GM12878 (cell line): ENCODE measurements around the gene SVEP1. TPM values are rescaled to one million over a fixed set of nuclear protein-coding genes. Genes with fewer than 3 reads are reported as not detected.

Experiments
- ATAC-seq: fragments of 200-7000 bp; cut with Tn5 transposase; 3 replicates; pipeline ENCODE4 v1.9.1; 2020; ENCODE audit warnings: mild to moderate bottlenecking, moderate library complexity
- BruUV-seq: library from RNA; stranded (reverse); fragments of 400-500 nt; replicated peaks from 2 replicates; lab custom pipeline; 2021; lab: Mats Ljungman, UMichigan
- CTCF ChIA-PET: fragments of 300-600 bp; sonication (Branson Sonifier 250); formaldehyde crosslinking; extraction: SDS; loops from one replicate; lab custom pipeline; 2021; ENCODE audit warnings: inconsistent platforms; lab: Yijun Ruan, JAX
- POLR2A ChIA-PET: fragments of 350-600 bp; formaldehyde crosslinking; extraction: SDS; loops from one replicate; lab custom pipeline; 2021; ENCODE audit warnings: inconsistent platforms; lab: Charles Lee
- RAD21 ChIA-PET: fragments of 300-600 bp; sonication (Branson Sonifier 250); formaldehyde crosslinking; loops from one replicate; lab custom pipeline; 2023; ENCODE audit warnings: antibody characterized with exemption; ENCODE audit not compliant: unreplicated experiment; lab: Charles Lee
- SMC1A ChIA-PET: fragments of 300-600 bp; sonication (Branson Sonifier 250); formaldehyde crosslinking; loops from one replicate; lab custom pipeline; 2023; ENCODE audit not compliant: unreplicated experiment, uncharacterized antibody; lab: Charles Lee
- DNase-seq: peaks from one replicate; pipeline ENCODE4 v3.0.0-alpha.2; 2011; ENCODE audit warnings: low read depth, low spot score
- FAIRE-seq: peaks from 3 replicates; lab custom pipeline; 2011; peaks lifted over from hg19 to GRCh38; lab: Jason Lieb, UNC
- H2AFZ ChIP-seq: 2 replicates; pipeline ENCODE4 v1.6.0; 2011; ENCODE audit warnings: low read depth, low read length, control low read depth; ENCODE audit not compliant: control insufficient read depth
- H3K27ac ChIP-seq: 2 replicates; pipeline ENCODE4 v1.5.1; 2011; ENCODE audit warnings: control low read depth; ENCODE audit not compliant: control insufficient read depth, insufficient read depth
- H3K27me3 ChIP-seq, 2 experiments: replicated peaks in 1 of 2; 2 replicates each; pipeline versions ENCODE4 v1.6.0 to v1.6.1; 2011; ENCODE audit warnings: low read length in 1 of 2; ENCODE audit not compliant: control insufficient read depth in 2 of 2, insufficient read depth in 2 of 2
- H3K36me3 ChIP-seq, 2 experiments: 2 replicates each; pipeline ENCODE4 v1.5.1; 2011; ENCODE audit warnings: low read length in 1 of 2; ENCODE audit not compliant: control insufficient read depth in 2 of 2, insufficient read depth in 2 of 2
- H3K4me1 ChIP-seq: 2 replicates; pipeline ENCODE4 v1.6.1; 2011; ENCODE audit warnings: mild to moderate bottlenecking, low read length, moderate library complexity, mixed read lengths; ENCODE audit not compliant: control insufficient read depth, insufficient read depth
- H3K4me2 ChIP-seq: 2 replicates; pipeline ENCODE4 v1.6.0; 2011; ENCODE audit warnings: control low read depth; ENCODE audit not compliant: control insufficient read depth, insufficient read depth
- H3K4me3 ChIP-seq: fragments of 200-600 bp; sonication (generic); 2 replicates; pipeline ENCODE4 v1.5.1; 2016
- H3K79me2 ChIP-seq: 2 replicates; pipeline ENCODE4 v1.6.0; 2011; ENCODE audit warnings: low read length; ENCODE audit not compliant: control insufficient read depth, insufficient read depth
- H3K9ac ChIP-seq: 2 replicates; pipeline ENCODE4 v1.8.0; 2011; ENCODE audit warnings: low read length, control low read depth, mixed read lengths; ENCODE audit not compliant: control insufficient read depth, insufficient read depth
- H3K9me3 ChIP-seq: replicated peaks from 3 replicates; pipeline ENCODE4 v1.5.1; 2011; ENCODE audit warnings: mild to moderate bottlenecking, low read length; ENCODE audit not compliant: control insufficient read depth, insufficient read depth
- H4K20me1 ChIP-seq: 2 replicates; pipeline ENCODE4 v1.6.0; 2011; ENCODE audit not compliant: control insufficient read depth, insufficient read depth
- CREM ChIP-seq: IDR thresholded peaks from 2 replicates; pipeline ENCODE4 v1.6.1; 2014; ENCODE audit warnings: antibody characterized with exemption, low read depth
- FOXK2 ChIP-seq: fragments of 450-650 bp; IDR thresholded peaks from 2 replicates; pipeline ENCODE4 v1.6.1; 2017; ENCODE audit warnings: mild to moderate bottlenecking, moderate library complexity
- KAT2A ChIP-seq: conservative IDR thresholded peaks from 2 replicates; pipeline ENCODE4 v1.6.1; 2011; ENCODE audit warnings: low read depth, low read length; ENCODE audit not compliant: control insufficient read depth
- NR2C1 ChIP-seq: fragments of 450-650 bp; IDR thresholded peaks from 2 replicates; pipeline ENCODE4 v1.6.1; 2017; ENCODE audit warnings: antibody characterized with exemption, mild to moderate bottlenecking, moderate library complexity
- SREBF2 ChIP-seq: IDR thresholded peaks from 2 replicates; pipeline ENCODE4 v1.6.1; 2012; ENCODE audit warnings: mild to moderate bottlenecking, low read length
- TCF12 ChIP-seq: IDR thresholded peaks from 2 replicates; pipeline ENCODE4 v1.6.1; 2011; ENCODE audit warnings: low read depth, mild to moderate bottlenecking, low read length
- ZNF207 ChIP-seq: fragments of 450-650 bp; IDR thresholded peaks from 2 replicates; pipeline ENCODE4 v1.6.1; 2014; ENCODE audit warnings: antibody characterized with exemption, mild to moderate bottlenecking, borderline replicate concordance
- WGBS: methylation state at CpG from one replicate; pipeline ENCODE4 v1.1.6; 2016; ENCODE audit warnings: low lambda C conversion rate; ENCODE audit not compliant: insufficient replicate concordance, insufficient coverage; ENCODE audit errors: missing lambda C conversion rate; 5-methylcytosine and 5-hydroxymethylcytosine counted together
- in situ Hi-C: fragments of 300-500 bp; cut with MboI; formaldehyde crosslinking; loops from 9 replicates; pipeline ENCODE4 v1.14.3; 2018; ENCODE audit warnings: mixed read lengths
- intact Hi-C: fragments of 100-400 bp; cut with micrococcal nuclease; formaldehyde crosslinking; loops from one replicate; pipeline ENCODE4 v1.14.2; 2022; ENCODE audit not compliant: unreplicated experiment
- polyA plus RNA-seq, 11 experiments: library from polyadenylated mRNA; depleted of rRNA in 4 of 11; unstranded in 6 of 11; stranded (reverse) in 5 of 11; fragments of >200 nt; fragmentation: Nextera tagmentation in 4 of 11; fragmentation: Illumina TruSeq in 1 of 11; extraction: Ambion mirVana in 4 of 11; extraction: Trizol in 1 of 11; gene quantifications; 1 replicate in 1 of 11; 2 replicates in 10 of 11; pipeline versions ENCODE4 v1.2.1 to v1.2.3, GENCODE V29; 2011 to 2016; ENCODE audit warnings: inconsistent platforms in 2 of 11, missing spikeins in 2 of 11, low read depth in 1 of 11
- total RNA-seq, 4 experiments: library from RNA; depleted of rRNA in 3 of 4; stranded (reverse); fragments of >200 nt in 3 of 4; fragmentation: Illumina TruSeq in 1 of 4; extraction: Trizol in 1 of 4; gene quantifications; 2 replicates each; pipeline versions ENCODE4 v1.2.1 to v1.2.3, GENCODE V29; 2013 to 2021
- TF ChIP-seq, protein P1 (sequence below): IDR thresholded peaks from 2 replicates; pipeline ENCODE4 v1.6.1; 2012; ENCODE audit warnings: low read depth, low read length, improper control_type of control experiment
- TF ChIP-seq, protein P2 (sequence below): IDR thresholded peaks from 2 replicates; pipeline ENCODE4 v1.6.1; 2011; ENCODE audit warnings: borderline replicate concordance, low read depth, mild to moderate bottlenecking, moderate library complexity, low read length; ENCODE audit not compliant: insufficient read depth, poor library complexity, severe bottlenecking
- TF ChIP-seq, protein P3 (sequence below): IDR thresholded peaks from 2 replicates; pipeline ENCODE4 v1.6.1; 2012; ENCODE audit warnings: mild to moderate bottlenecking, low read depth, low read length
- TF ChIP-seq, protein P4 (sequence below): fragments of 450-650 bp; IDR thresholded peaks from 2 replicates; pipeline ENCODE4 v1.6.1; 2017; ENCODE audit warnings: antibody characterized with exemption, mild to moderate bottlenecking, moderate library complexity

The SVEP1 gene
- total and polyA plus RNA-seq, 10 of the 15 experiments (the other 5 are each of a cell fraction or from before 2014, with no cell fraction given) = under 0.01 to 0.05 (median 0.01) TPM; not detected in 5

DNA sequence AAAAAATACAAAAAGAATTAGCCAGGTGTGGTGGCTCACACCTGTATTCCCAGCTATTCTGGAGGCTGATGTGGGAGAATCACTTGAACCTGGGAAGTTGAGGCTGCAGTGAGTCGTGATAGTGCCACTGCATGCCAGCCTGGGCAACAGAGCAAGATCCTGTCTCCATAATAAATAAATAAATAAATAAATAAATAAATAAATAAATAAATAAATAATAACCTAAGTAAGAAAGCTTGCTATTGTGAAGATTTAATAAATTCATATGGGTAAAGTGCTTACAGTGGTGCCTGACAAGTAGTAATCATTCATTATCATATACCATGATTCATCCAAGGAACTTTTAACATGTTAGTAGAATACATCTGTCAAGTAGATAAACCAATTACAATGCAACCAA, 13.4 kb downstream of the SVEP1 start:
- in situ Hi-C loops = no loop called here
- no peak for ATAC-seq
- H3K4me1 ChIP-seq = no peaks in the 10 kb centered on the region
- H3K79me2 ChIP-seq = no peaks in the 10 kb centered on the region
- ChIA-PET CTCF (no interaction called here), SMC1A (no interaction called here), POLR2A (no interaction called here), RAD21 (no interaction called here)
- no peak overlapping the region for H2AFZ ChIP-seq
- no peak overlapping the region for H3K27ac ChIP-seq
- no peak overlapping the region for H3K9ac ChIP-seq
- no peak overlapping the region for H3K4me2 ChIP-seq
- no peaks in the 10 kb centered on the region for H3K27me3 ChIP-seq
- intact Hi-C loops = no loop called here
- H4K20me1 ChIP-seq = no peaks in the 10 kb centered on the region
- no peak for FAIRE-seq
- H3K9me3 ChIP-seq = no peaks in the 10 kb centered on the region
- WGBS = 0% methylated on average over 1 of the region's 1 CpG
- BruUV-seq = no TSS peak
- no peaks in the 10 kb centered on the region for H3K36me3 ChIP-seq
- TF ChIP-seq SREBF2 (no peak), FOXK2 (no peak), TCF12 (no peak), ZNF207 (no peak), CREM (no peak), NR2C1 (no peak), KAT2A (no peak)
- TF ChIP-seq, protein P1, sequence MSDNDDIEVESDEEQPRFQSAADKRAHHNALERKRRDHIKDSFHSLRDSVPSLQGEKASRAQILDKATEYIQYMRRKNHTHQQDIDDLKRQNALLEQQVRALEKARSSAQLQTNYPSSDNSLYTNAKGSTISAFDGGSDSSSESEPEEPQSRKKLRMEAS = no peak
- TF ChIP-seq, protein P2, sequence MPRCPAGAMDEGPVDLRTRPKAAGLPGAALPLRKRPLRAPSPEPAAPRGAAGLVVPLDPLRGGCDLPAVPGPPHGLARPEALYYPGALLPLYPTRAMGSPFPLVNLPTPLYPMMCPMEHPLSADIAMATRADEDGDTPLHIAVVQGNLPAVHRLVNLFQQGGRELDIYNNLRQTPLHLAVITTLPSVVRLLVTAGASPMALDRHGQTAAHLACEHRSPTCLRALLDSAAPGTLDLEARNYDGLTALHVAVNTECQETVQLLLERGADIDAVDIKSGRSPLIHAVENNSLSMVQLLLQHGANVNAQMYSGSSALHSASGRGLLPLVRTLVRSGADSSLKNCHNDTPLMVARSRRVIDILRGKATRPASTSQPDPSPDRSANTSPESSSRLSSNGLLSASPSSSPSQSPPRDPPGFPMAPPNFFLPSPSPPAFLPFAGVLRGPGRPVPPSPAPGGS = no peak
- TF ChIP-seq, protein P3, sequence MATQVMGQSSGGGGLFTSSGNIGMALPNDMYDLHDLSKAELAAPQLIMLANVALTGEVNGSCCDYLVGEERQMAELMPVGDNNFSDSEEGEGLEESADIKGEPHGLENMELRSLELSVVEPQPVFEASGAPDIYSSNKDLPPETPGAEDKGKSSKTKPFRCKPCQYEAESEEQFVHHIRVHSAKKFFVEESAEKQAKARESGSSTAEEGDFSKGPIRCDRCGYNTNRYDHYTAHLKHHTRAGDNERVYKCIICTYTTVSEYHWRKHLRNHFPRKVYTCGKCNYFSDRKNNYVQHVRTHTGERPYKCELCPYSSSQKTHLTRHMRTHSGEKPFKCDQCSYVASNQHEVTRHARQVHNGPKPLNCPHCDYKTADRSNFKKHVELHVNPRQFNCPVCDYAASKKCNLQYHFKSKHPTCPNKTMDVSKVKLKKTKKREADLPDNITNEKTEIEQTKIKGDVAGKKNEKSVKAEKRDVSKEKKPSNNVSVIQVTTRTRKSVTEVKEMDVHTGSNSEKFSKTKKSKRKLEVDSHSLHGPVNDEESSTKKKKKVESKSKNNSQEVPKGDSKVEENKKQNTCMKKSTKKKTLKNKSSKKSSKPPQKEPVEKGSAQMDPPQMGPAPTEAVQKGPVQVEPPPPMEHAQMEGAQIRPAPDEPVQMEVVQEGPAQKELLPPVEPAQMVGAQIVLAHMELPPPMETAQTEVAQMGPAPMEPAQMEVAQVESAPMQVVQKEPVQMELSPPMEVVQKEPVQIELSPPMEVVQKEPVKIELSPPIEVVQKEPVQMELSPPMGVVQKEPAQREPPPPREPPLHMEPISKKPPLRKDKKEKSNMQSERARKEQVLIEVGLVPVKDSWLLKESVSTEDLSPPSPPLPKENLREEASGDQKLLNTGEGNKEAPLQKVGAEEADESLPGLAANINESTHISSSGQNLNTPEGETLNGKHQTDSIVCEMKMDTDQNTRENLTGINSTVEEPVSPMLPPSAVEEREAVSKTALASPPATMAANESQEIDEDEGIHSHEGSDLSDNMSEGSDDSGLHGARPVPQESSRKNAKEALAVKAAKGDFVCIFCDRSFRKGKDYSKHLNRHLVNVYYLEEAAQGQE = no peak
- TF ChIP-seq, protein P4, sequence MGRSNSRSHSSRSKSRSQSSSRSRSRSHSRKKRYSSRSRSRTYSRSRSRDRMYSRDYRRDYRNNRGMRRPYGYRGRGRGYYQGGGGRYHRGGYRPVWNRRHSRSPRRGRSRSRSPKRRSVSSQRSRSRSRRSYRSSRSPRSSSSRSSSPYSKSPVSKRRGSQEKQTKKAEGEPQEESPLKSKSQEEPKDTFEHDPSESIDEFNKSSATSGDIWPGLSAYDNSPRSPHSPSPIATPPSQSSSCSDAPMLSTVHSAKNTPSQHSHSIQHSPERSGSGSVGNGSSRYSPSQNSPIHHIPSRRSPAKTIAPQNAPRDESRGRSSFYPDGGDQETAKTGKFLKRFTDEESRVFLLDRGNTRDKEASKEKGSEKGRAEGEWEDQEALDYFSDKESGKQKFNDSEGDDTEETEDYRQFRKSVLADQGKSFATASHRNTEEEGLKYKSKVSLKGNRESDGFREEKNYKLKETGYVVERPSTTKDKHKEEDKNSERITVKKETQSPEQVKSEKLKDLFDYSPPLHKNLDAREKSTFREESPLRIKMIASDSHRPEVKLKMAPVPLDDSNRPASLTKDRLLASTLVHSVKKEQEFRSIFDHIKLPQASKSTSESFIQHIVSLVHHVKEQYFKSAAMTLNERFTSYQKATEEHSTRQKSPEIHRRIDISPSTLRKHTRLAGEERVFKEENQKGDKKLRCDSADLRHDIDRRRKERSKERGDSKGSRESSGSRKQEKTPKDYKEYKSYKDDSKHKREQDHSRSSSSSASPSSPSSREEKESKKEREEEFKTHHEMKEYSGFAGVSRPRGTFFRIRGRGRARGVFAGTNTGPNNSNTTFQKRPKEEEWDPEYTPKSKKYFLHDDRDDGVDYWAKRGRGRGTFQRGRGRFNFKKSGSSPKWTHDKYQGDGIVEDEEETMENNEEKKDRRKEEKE = no peak
- no peak for DNase-seq
- H3K4me3 ChIP-seq = no peak overlapping the region
